SU-DHL-6 (cell line): Measurements from ENCODE around the gene TTC36.

Experiments
- EZH2phosphoT487 ChIP-seq: fragments of 200-600 bp; sonication (generic), shearing (Covaris generic); conservative IDR thresholded peaks from 2 replicates; pipeline ENCODE4 v1.6.1; 2018; ENCODE audit warnings: mild to moderate bottlenecking, antibody characterized with exemption, low read length, moderate library complexity, mixed read lengths
- TF ChIP-seq, protein P1 (sequence below): fragments of 200-600 bp; sonication (generic); IDR thresholded peaks from one replicate; pipeline ENCODE4 v1.5.1; 2017; ENCODE audit warnings: antibody characterized with exemption, mild to moderate bottlenecking, low read length, moderate library complexity; ENCODE audit not compliant: insufficient read depth, poor library complexity, severe bottlenecking

DNA sequence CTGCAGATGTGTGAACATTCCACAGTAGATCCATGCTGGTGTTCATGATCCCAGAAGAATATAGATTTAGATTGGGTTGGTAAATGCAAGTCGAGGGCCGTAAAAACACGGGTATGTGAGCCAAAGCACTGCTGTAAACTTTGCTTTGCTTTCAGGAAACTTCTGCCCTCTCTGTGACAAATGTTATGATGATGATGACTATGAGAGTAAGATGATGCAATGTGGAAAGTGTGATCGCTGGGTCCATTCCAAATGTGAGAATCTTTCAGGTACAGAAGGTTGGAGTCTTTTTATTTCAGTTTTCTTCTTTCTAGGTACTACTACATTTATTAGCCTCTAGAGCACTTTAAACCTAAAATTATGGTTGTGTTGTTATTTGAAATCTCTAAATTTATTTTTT, 36.2 kb upstream of the TTC36 start:
- TF ChIP-seq, protein P1, sequence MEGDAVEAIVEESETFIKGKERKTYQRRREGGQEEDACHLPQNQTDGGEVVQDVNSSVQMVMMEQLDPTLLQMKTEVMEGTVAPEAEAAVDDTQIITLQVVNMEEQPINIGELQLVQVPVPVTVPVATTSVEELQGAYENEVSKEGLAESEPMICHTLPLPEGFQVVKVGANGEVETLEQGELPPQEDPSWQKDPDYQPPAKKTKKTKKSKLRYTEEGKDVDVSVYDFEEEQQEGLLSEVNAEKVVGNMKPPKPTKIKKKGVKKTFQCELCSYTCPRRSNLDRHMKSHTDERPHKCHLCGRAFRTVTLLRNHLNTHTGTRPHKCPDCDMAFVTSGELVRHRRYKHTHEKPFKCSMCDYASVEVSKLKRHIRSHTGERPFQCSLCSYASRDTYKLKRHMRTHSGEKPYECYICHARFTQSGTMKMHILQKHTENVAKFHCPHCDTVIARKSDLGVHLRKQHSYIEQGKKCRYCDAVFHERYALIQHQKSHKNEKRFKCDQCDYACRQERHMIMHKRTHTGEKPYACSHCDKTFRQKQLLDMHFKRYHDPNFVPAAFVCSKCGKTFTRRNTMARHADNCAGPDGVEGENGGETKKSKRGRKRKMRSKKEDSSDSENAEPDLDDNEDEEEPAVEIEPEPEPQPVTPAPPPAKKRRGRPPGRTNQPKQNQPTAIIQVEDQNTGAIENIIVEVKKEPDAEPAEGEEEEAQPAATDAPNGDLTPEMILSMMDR: no peak
- no peak for TF ChIP-seq EZH2phosphoT487
